H9 (cell line): ENCODE data around the gene RCN2. TPM values are rescaled to one million over a fixed set of nuclear protein-coding genes. Genes with fewer than 3 reads are reported as not detected.

Source experiments
- DNase-seq: peaks from one replicate; pipeline ENCODE4 v3.0.0-alpha.2; 2017
- H2AFZ ChIP-seq: one replicate; pipeline ENCODE4 v1.6.1; 2013; ENCODE audit warnings: mild to moderate bottlenecking, low read length, control low read depth, moderate library complexity
- H2AK5ac ChIP-seq: 2 replicates; pipeline ENCODE4 v1.6.1; 2013; ENCODE audit warnings: low read length, control low read depth, mixed read lengths; ENCODE audit not compliant: insufficient read length
- H2BK120ac ChIP-seq: one replicate; pipeline ENCODE4 v1.6.1; 2013; ENCODE audit warnings: low read depth, mild to moderate bottlenecking, low read length, control low read depth, inconsistent platforms; ENCODE audit not compliant: poor library complexity, severe bottlenecking
- H2BK12ac ChIP-seq: 2 replicates; pipeline ENCODE4 v1.6.1; 2013; ENCODE audit warnings: low read length, control low read depth, mixed read lengths, low read depth; ENCODE audit not compliant: insufficient read length
- H2BK15ac ChIP-seq: 2 replicates; pipeline ENCODE4 v1.6.1; 2013; ENCODE audit warnings: low read depth, low read length, control low read depth
- H2BK20ac ChIP-seq: one replicate; pipeline ENCODE4 v1.6.1; 2013; ENCODE audit warnings: low read depth, mild to moderate bottlenecking, low read length, control low read depth, inconsistent platforms; ENCODE audit not compliant: poor library complexity, severe bottlenecking
- H2BK5ac ChIP-seq: 2 replicates; pipeline ENCODE4 v1.6.1; 2013; ENCODE audit warnings: low read length, control low read depth, mixed read lengths; ENCODE audit not compliant: insufficient read length
- H3K14ac ChIP-seq: 2 replicates; pipeline ENCODE4 v1.6.1; 2013; ENCODE audit warnings: low read length, control low read depth; ENCODE audit not compliant: insufficient read depth
- H3K18ac ChIP-seq: 2 replicates; pipeline ENCODE4 v1.6.1; 2013; ENCODE audit warnings: low read depth, mild to moderate bottlenecking, mixed read lengths, low read length, control low read depth; ENCODE audit not compliant: insufficient read length
- H3K23ac ChIP-seq: 2 replicates; pipeline ENCODE4 v1.6.1; 2013; ENCODE audit warnings: low read length, control low read depth, mixed read lengths, low read depth; ENCODE audit not compliant: insufficient read length
- H3K23me2 ChIP-seq: 2 replicates; pipeline ENCODE4 v1.6.1; 2013; ENCODE audit warnings: low read depth, mild to moderate bottlenecking, mixed read lengths, low read length, control low read depth; ENCODE audit not compliant: insufficient read length, poor library complexity, severe bottlenecking
- H3K27ac ChIP-seq: 2 replicates; pipeline ENCODE4 v1.5.1; 2013; ENCODE audit warnings: low read length, control low read depth, mixed read lengths, low read depth; ENCODE audit not compliant: insufficient read length
- H3K27me3 ChIP-seq: 2 replicates; pipeline ENCODE4 v1.6.1; 2013; ENCODE audit warnings: low read length, control low read depth, inconsistent platforms; ENCODE audit not compliant: insufficient read depth
- H3K4ac ChIP-seq: 2 replicates; pipeline ENCODE4 v1.6.1; 2013; ENCODE audit warnings: low read depth, mild to moderate bottlenecking, control low read depth, inconsistent platforms, low read length, moderate library complexity
- H3K4me1 ChIP-seq: 2 replicates; pipeline ENCODE4 v1.6.1; 2013; ENCODE audit warnings: low read length, control low read depth, inconsistent platforms; ENCODE audit not compliant: insufficient read depth
- H3K4me2 ChIP-seq: 2 replicates; pipeline ENCODE4 v1.6.1; 2013; ENCODE audit warnings: low read length, control low read depth, mixed read lengths; ENCODE audit not compliant: insufficient read length, insufficient read depth
- H3K56ac ChIP-seq: 2 replicates; pipeline ENCODE4 v1.6.1; 2013; ENCODE audit warnings: low read depth, mild to moderate bottlenecking, mixed read lengths, low read length, control low read depth; ENCODE audit not compliant: insufficient read length
- H3K79me1 ChIP-seq: 2 replicates; pipeline ENCODE4 v1.6.1; 2013; ENCODE audit warnings: low read depth, mild to moderate bottlenecking, moderate library complexity, low read length, control low read depth, inconsistent platforms; ENCODE audit not compliant: insufficient read depth, poor library complexity, severe bottlenecking
- H3K79me2 ChIP-seq: 2 replicates; pipeline ENCODE4 v1.6.1; 2013; ENCODE audit warnings: low read length, control low read depth, inconsistent platforms; ENCODE audit not compliant: insufficient read depth
- H3K9ac ChIP-seq: 2 replicates; pipeline ENCODE4 v1.6.1; 2013; ENCODE audit warnings: low read length, control low read depth, mixed read lengths; ENCODE audit not compliant: insufficient read length; ENCODE audit errors: extremely low read depth
- H3K9me3 ChIP-seq: one replicate; pipeline ENCODE4 v1.6.1; 2013; ENCODE audit warnings: low read depth, low read length, inconsistent platforms; ENCODE audit not compliant: control insufficient read depth
- H3T11ph ChIP-seq: one replicate; pipeline ENCODE4 v1.6.1; 2013; ENCODE audit warnings: mild to moderate bottlenecking, low read length, control low read depth, inconsistent platforms
- H4K20me1 ChIP-seq: one replicate; pipeline ENCODE4 v1.6.1; 2013; ENCODE audit not compliant: control insufficient read depth, insufficient read length, insufficient read depth
- H4K5ac ChIP-seq: 2 replicates; pipeline ENCODE4 v1.6.1; 2013; ENCODE audit warnings: low read depth, mild to moderate bottlenecking, mixed read lengths, low read length, control low read depth; ENCODE audit not compliant: insufficient read length
- H4K8ac ChIP-seq: replicated peaks from 2 replicates; pipeline ENCODE4 v1.6.1; 2013; ENCODE audit warnings: low read length, control low read depth, mixed read lengths, low read depth; ENCODE audit not compliant: insufficient read length
- H4K91ac ChIP-seq: 2 replicates; pipeline ENCODE4 v1.6.1; 2013; ENCODE audit warnings: low read depth, mild to moderate bottlenecking, moderate library complexity, mixed read lengths, low read length, control low read depth; ENCODE audit not compliant: insufficient read length
- H3K27ac Mint-ChIP-seq, 3 experiments: 2 replicates in 2 of 3; 3 replicates in 1 of 3; pipeline ENCODE4 v1.8.0; 2020 to 2021; ENCODE audit warnings: mixed read lengths in 3 of 3, mild to moderate bottlenecking in 1 of 3, moderate library complexity in 1 of 3
- H3K27me3 Mint-ChIP-seq: 2 replicates; pipeline ENCODE4 v1.8.0; 2021; ENCODE audit warnings: low read depth, mild to moderate bottlenecking, moderate library complexity, mixed read lengths
- H3K36me3 Mint-ChIP-seq, 3 experiments: 2 replicates in 2 of 3; 3 replicates in 1 of 3; pipeline ENCODE4 v1.8.0; 2020 to 2021; ENCODE audit warnings: low read depth in 3 of 3, mixed read lengths in 3 of 3; ENCODE audit not compliant: insufficient read depth in 1 of 3
- H3K4me1 Mint-ChIP-seq, 2 experiments: 2 replicates each; pipeline ENCODE4 v1.8.0; 2020; ENCODE audit warnings: mixed read lengths in 2 of 2
- H3K4me3 Mint-ChIP-seq, 2 experiments: 2 replicates in 1 of 2; 3 replicates in 1 of 2; pipeline ENCODE4 v1.8.0; 2020 to 2021; ENCODE audit warnings: mild to moderate bottlenecking in 2 of 2, mixed read lengths in 2 of 2, moderate library complexity in 1 of 2
- H3K9me3 Mint-ChIP-seq, 2 experiments: 2 replicates in 1 of 2; 3 replicates in 1 of 2; pipeline ENCODE4 v1.8.0; 2020; ENCODE audit warnings: mild to moderate bottlenecking in 2 of 2, mixed read lengths in 2 of 2, moderate library complexity in 1 of 2
- CTCF ChIP-seq: fragments of 200-600 bp; sonication (generic); conservative IDR thresholded peaks from 3 replicates; pipeline ENCODE4 v1.8.0; 2021; ENCODE audit warnings: antibody characterized with exemption, mild to moderate bottlenecking
- WGBS: extraction: QIAGEN DNeasy Blood & Tissue Kit; methylation state at CpG from one replicate; pipeline ENCODE4 v1.1.7; 2013; ENCODE audit warnings: missing lambda C conversion rate, low lambda C conversion rate, mixed read lengths; ENCODE audit not compliant: insufficient read length; ENCODE audit errors: extremely low coverage; 5-methylcytosine and 5-hydroxymethylcytosine counted together
- total RNA-seq: library from RNA; stranded (reverse); gene quantifications from 2 replicates; pipeline ENCODE4 v1.2.1, GENCODE V29; 2021

RCN2 gene
- total RNA-seq, 1 experiment from 2014 or later, result 139 TPM

- H3K79me2 ChIP-seq, result no peaks in the 10 kb centered on the region
- H3K14ac ChIP-seq, result no peak overlapping the region
- Mint-ChIP-seq H3K27me3 (peaks cover 2% of the 10 kb centered on the region; the same call in 1 of the 2 replicates), H3K9me3 (peaks cover 6 to 7% of the 10 kb centered on the region in 2 experiments; a peak in 2 of 5 replicates), H3K4me1 (peaks cover 5 to 8% of the 10 kb centered on the region in 2 experiments), H3K36me3 (peaks cover 0 to 6% (median 4%) of the 10 kb centered on the region in 3 experiments; a peak in 2 of 7 replicates), H3K4me3 (no peak overlapping the region), H3K27ac (no peak overlapping the region)
- no peak overlapping the region for H2BK12ac ChIP-seq
- H3K4me2 ChIP-seq, result no peak overlapping the region
- no peak overlapping the region for H3K23ac ChIP-seq
- DNase-seq, result no peak
- no peaks in the 10 kb centered on the region for H4K20me1 ChIP-seq
- no peak overlapping the region for H3K56ac ChIP-seq
- no peaks in the 10 kb centered on the region for H3K27me3 ChIP-seq
- no peak overlapping the region for H2BK120ac ChIP-seq
- TF ChIP-seq CTCF, result no peak
- no peak overlapping the region for H3K27ac ChIP-seq
- H3K79me1 ChIP-seq, result no peaks in the 10 kb centered on the region
- no peaks in the 10 kb centered on the region for H3K9me3 ChIP-seq
- H2AFZ ChIP-seq, result no peak overlapping the region
- no peaks in the 10 kb centered on the region for H3K4me1 ChIP-seq
- H4K8ac ChIP-seq, result no peak overlapping the region
- H3K9ac ChIP-seq, result no peak overlapping the region
- H4K91ac ChIP-seq, result no peak overlapping the region
- no peaks in the 10 kb centered on the region for H3K23me2 ChIP-seq
- no peak overlapping the region for H2BK20ac ChIP-seq
- no peak overlapping the region for H2BK15ac ChIP-seq
- no peak overlapping the region for H3T11ph ChIP-seq
- H4K5ac ChIP-seq, result no peak overlapping the region
- H2AK5ac ChIP-seq, result no peak overlapping the region
- H3K4ac ChIP-seq, result no peak overlapping the region
- WGBS, result no CpG with 5 or more reads among the region's 5 CpGs
- H2BK5ac ChIP-seq, result no peak overlapping the region
- H3K18ac ChIP-seq, result no peak overlapping the region
Measured at GRCh38 chr15:76976572-76977270, 45.2 kb downstream of the RCN2 start.
